IPS DF 6.9 (cell line): ENCODE results near the gene OOSP2.

ENCODE experiments used
- DNase-seq: peaks from one replicate; pipeline ENCODE4 v3.0.0-alpha.2; 2013; ENCODE audit warnings: low read depth, low spot score
- H3K27ac ChIP-seq: one replicate; pipeline ENCODE4 v1.5.1; 2013; ENCODE audit warnings: low read length, control low read depth
- H3K27me3 ChIP-seq: 2 replicates; pipeline ENCODE4 v1.6.1; 2013; ENCODE audit warnings: mild to moderate bottlenecking, low read length; ENCODE audit not compliant: control insufficient read depth, insufficient read depth
- H3K36me3 ChIP-seq: 2 replicates; pipeline ENCODE4 v1.6.1; 2013; ENCODE audit warnings: low read length; ENCODE audit not compliant: control insufficient read depth, insufficient read depth
- H3K4me1 ChIP-seq: 2 replicates; pipeline ENCODE4 v1.6.1; 2013; ENCODE audit warnings: low read length; ENCODE audit not compliant: control insufficient read depth, insufficient read depth
- H3K4me3 ChIP-seq: 2 replicates; pipeline ENCODE4 v1.5.1; 2013; ENCODE audit warnings: mild to moderate bottlenecking, low read length
- H3K9me3 ChIP-seq: 2 replicates; pipeline ENCODE4 v1.6.1; 2013; ENCODE audit warnings: low read length, inconsistent platforms; ENCODE audit not compliant: control insufficient read depth, insufficient read depth
- WGBS: extraction: QIAGEN DNeasy Blood & Tissue Kit; methylation state at CpG from one replicate; pipeline ENCODE4 v1.1.7; 2013; ENCODE audit warnings: mixed read lengths, missing lambda C conversion rate; ENCODE audit not compliant: insufficient read length, insufficient coverage; 5-methylcytosine and 5-hydroxymethylcytosine counted together

OOSP2 gene

GRCh38 chr11:60077981-60078380 lies 37.8 kb downstream of the OOSP2 start:
- no CpG with 5 or more reads among the region's 1 CpG for WGBS
- no peak overlapping the region for H3K4me3 ChIP-seq
- no peaks in the 10 kb centered on the region for H3K4me1 ChIP-seq
- H3K36me3 ChIP-seq: no peaks in the 10 kb centered on the region
- H3K9me3 ChIP-seq: no peaks in the 10 kb centered on the region
- no peaks in the 10 kb centered on the region for H3K27me3 ChIP-seq
- DNase-seq: no peak
- no peak overlapping the region for H3K27ac ChIP-seq

GRCh38 chr11:60078745-60079144 lies 38.5 kb downstream of the OOSP2 start:
- no peak for DNase-seq
- Histone ChIP-seq H3K27ac (no peak overlapping the region), H3K9me3 (no peaks in the 10 kb centered on the region), H3K4me3 (no peak overlapping the region), H3K27me3 (no peaks in the 10 kb centered on the region), H3K4me1 (no peaks in the 10 kb centered on the region), H3K36me3 (no peaks in the 10 kb centered on the region)
- no CpG with 5 or more reads among the region's 4 CpGs for WGBS

- no peaks in the 10 kb centered on the region for H3K4me1 ChIP-seq
- no peak for DNase-seq
- no peaks in the 10 kb centered on the region for H3K36me3 ChIP-seq
- H3K27me3 ChIP-seq: no peaks in the 10 kb centered on the region
- H3K27ac ChIP-seq: no peak overlapping the region
- no peak overlapping the region for H3K4me3 ChIP-seq
- WGBS: no CpG with 5 or more reads among the region's 3 CpGs
- H3K9me3 ChIP-seq: no peaks in the 10 kb centered on the region
Observed at GRCh38 chr11:60080535-60080934, 40.3 kb downstream of the OOSP2 start.

DNA sequence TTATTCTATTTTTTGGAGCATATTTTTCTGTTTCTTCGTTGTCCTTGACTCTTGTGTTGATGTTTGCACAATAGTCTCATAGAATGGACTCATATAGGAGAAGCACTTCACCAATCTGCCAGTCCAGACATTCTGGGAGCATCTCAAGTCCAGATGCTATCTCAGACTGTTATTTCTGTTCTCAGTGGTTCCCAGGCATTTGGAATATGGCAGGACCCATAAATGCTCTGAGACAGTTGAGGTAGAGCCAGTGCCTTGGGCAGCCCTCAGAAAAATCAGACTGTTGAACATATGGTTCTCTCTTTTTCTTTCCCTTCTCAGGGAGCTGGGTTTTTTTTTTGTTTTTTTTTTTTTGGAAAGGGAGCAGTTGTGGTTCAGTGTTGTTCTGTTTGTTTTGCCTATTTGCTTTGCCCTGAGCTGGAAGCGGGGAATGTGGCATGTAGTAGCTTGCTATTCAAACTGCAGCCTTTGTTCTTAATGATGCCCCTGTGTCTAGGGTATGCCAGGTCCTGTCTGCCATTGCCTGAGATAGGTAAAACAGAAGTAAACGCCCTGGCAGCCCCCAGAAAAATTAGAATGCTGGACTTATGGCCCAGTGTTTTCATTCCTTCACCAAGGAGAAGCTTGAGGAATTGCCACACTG lies 44.5 kb downstream of the OOSP2 start:
- Histone ChIP-seq H3K27ac (no peak overlapping the region), H3K4me3 (no peak overlapping the region), H3K27me3 (no peaks in the 10 kb centered on the region), H3K4me1 (no peaks in the 10 kb centered on the region), H3K36me3 (no peaks in the 10 kb centered on the region), H3K9me3 (no peaks in the 10 kb centered on the region)
- no peak for DNase-seq
- WGBS: no CpG with 5 or more reads among the region's 3 CpGs

DNA sequence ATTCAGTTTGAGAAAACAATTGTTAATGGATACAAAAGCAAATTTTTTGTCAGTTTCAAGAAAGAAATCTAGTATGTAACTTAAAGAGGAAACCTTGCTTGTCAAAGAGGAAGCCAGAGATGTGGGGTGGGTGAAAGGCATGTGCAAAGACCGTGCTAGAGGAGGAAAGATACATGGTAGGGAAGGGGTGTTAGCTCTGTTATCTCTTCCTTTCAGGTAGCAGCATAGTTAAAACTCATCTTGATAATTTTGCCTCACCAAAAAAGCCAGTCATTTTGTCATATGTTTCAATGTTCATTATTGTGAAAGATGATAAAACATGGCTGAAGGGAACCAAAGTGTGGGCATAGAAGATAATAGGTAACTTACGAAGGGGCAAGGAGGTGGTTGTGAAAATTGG lies 45.7 kb downstream of the OOSP2 start:
- Histone ChIP-seq H3K27ac (no peak overlapping the region), H3K4me1 (no peaks in the 10 kb centered on the region), H3K9me3 (no peaks in the 10 kb centered on the region), H3K27me3 (no peaks in the 10 kb centered on the region), H3K4me3 (no peak overlapping the region), H3K36me3 (no peaks in the 10 kb centered on the region)
- DNase-seq: no peak
- no CpG with 5 or more reads among the region's 2 CpGs for WGBS

DNA sequence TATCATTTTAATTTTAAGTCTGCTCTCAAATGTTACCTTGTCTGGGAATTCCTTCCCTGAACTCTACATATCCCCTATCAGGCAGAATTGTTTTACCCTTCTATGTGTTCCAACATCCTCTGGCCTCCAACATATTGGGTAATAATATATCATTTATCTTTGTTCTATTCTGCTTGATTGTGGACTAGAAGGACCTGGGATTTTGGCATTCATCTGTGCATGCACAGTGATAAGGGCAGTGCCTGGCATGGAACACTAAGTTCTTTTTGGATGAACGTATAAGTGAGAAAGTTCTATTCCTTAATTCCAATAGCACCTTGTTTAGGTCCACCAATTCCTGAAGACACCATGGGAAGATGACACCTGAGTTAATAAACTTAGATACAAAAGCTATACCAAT lies 47.0 kb downstream of the OOSP2 start:
- H3K27ac ChIP-seq: no peak overlapping the region
- H3K9me3 ChIP-seq: no peaks in the 10 kb centered on the region
- H3K4me1 ChIP-seq: no peaks in the 10 kb centered on the region
- no peaks in the 10 kb centered on the region for H3K27me3 ChIP-seq
- H3K36me3 ChIP-seq: no peaks in the 10 kb centered on the region
- no peak for DNase-seq
- WGBS: no CpG with 5 or more reads among the region's 1 CpG
- no peak overlapping the region for H3K4me3 ChIP-seq

DNA sequence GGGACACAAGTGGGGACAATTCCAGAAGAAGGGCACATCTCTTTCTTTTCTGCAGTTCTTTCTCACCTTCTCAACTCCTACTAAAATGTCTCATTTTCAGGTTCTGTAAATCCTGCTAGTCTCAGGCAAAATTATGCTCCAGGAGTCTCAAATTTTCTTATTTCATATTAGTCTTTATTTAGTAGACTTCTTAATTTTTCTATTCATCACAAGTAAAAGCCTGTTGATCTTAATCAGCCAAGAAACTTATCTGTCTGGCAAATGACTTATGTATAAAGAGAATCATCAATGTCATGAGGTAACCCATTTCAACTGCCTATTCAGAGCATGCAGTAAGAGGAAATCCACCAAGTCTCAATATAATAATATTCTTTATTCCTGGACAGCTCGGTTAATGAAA lies 48.2 kb downstream of the OOSP2 start, which contains the start of gene MS4A2:
TSS of gene MS4A2 (plus strand) at position 301 of the 400 bp plus-strand sequence. CDS start 102 bp downstream, outside the sequence.
- Histone ChIP-seq H3K36me3 (no peaks in the 10 kb centered on the region), H3K9me3 (no peaks in the 10 kb centered on the region), H3K27me3 (no peaks in the 10 kb centered on the region), H3K4me3 (no peak within 1 kb of the TSS), H3K4me1 (no peaks in the 10 kb centered on the region), H3K27ac (no peak within 1 kb of the TSS)
- WGBS: no CpG with 5 or more reads among the region's 1 CpG
- no peak for DNase-seq

GRCh38 chr11:60095477-60096120 lies 55.4 kb downstream of the OOSP2 start:
- Histone ChIP-seq H3K4me3 (no peak overlapping the region), H3K27ac (no peak overlapping the region)
- no CpG with 5 or more reads among the region's 4 CpGs for WGBS

GRCh38 chr11:60097189-60097588 lies 57.0 kb downstream of the OOSP2 start:
- no CpG with 5 or more reads among the region's 1 CpG for WGBS
- Histone ChIP-seq H3K36me3 (no peaks in the 10 kb centered on the region), H3K27me3 (no peaks in the 10 kb centered on the region), H3K4me1 (no peaks in the 10 kb centered on the region), H3K4me3 (no peak overlapping the region), H3K9me3 (no peaks in the 10 kb centered on the region), H3K27ac (no peak overlapping the region)
- no peak for DNase-seq

More at GRCh38 chr11:60095477-60096120, 55.4 kb downstream of the OOSP2 start:
- no peaks in the 10 kb centered on the region for H3K9me3 ChIP-seq
- H3K4me1 ChIP-seq: no peaks in the 10 kb centered on the region
- no peak for DNase-seq
- no peaks in the 10 kb centered on the region for H3K36me3 ChIP-seq
- H3K27me3 ChIP-seq: no peaks in the 10 kb centered on the region
